Keratinocyte (primary cell): Measurements from ENCODE around the gene IL1RAPL1.

Source experiments
- EZH2 ChIP-seq: IDR thresholded peaks from one replicate; pipeline ENCODE4 v1.6.1; 2012; ENCODE audit warnings: inconsistent platforms, mild to moderate bottlenecking, low read length, moderate library complexity
- TF ChIP-seq, protein P1 (sequence below), 3 experiments: IDR thresholded peaks in 1 of 3; conservative IDR thresholded peaks in 1 of 3; optimal IDR thresholded peaks in 1 of 3; 2 replicates in 2 of 3; 3 replicates in 1 of 3; pipeline versions ENCODE3 to v1.5.1; 2011; ENCODE audit warnings: low read length in 3 of 3, mild to moderate bottlenecking in 3 of 3, moderate library complexity in 2 of 3, control low read depth in 1 of 3, inconsistent platforms in 1 of 3; ENCODE audit not compliant: insufficient read depth in 2 of 3; ENCODE audit errors: extremely low read depth in 1 of 3

- TF ChIP-seq, protein P1, sequence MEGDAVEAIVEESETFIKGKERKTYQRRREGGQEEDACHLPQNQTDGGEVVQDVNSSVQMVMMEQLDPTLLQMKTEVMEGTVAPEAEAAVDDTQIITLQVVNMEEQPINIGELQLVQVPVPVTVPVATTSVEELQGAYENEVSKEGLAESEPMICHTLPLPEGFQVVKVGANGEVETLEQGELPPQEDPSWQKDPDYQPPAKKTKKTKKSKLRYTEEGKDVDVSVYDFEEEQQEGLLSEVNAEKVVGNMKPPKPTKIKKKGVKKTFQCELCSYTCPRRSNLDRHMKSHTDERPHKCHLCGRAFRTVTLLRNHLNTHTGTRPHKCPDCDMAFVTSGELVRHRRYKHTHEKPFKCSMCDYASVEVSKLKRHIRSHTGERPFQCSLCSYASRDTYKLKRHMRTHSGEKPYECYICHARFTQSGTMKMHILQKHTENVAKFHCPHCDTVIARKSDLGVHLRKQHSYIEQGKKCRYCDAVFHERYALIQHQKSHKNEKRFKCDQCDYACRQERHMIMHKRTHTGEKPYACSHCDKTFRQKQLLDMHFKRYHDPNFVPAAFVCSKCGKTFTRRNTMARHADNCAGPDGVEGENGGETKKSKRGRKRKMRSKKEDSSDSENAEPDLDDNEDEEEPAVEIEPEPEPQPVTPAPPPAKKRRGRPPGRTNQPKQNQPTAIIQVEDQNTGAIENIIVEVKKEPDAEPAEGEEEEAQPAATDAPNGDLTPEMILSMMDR (optimal IDR thresholded peaks at IDR 0.05 in 1 of 3, IDR thresholded peaks at IDR 0.05 in 1 of 3, conservative IDR thresholded peaks at IDR 0.05 in 1 of 3; ENCODE audit: extremely low read depth in 1 of 3, insufficient read depth in 2 of 3, low read length in 3 of 3): no peak
- no peak for TF ChIP-seq EZH2
Observed at GRCh38 chrX:29065477-29065876, 478.2 kb downstream of the IL1RAPL1 start.
